Measurements from ENCODE around the gene QPCT.
A peak's percentile ranks its signal among the peaks of the same experiment; 100 is the strongest.

QPCT gene

GRCh38 chr2:37356299-37356698 lies 11.9 kb downstream of the QPCT start:
- Mint-ChIP-seq H3K36me3 (ENCODE audit: insufficient read depth) (no peaks in the 10 kb centered on the region), H3K27me3 (peaks cover 21 to 39% of the 10 kb centered on the region in 2 donors), H3K4me3 (no peak overlapping the region), H3K9me3 (no peaks in the 10 kb centered on the region), H3K4me1 (ENCODE audit: low read depth in 2 of 2) (no peaks in the 10 kb centered on the region), H3K27ac (no peak overlapping the region)
- ATAC-seq (replicated peaks), result no peak
- no peak for DNase-seq

GRCh38 chr2:37357069-37357468 lies 12.6 kb downstream of the QPCT start:
- H3K36me3 Mint-ChIP-seq (ENCODE audit: insufficient read depth), result no peaks in the 10 kb centered on the region
- ATAC-seq (replicated peaks) (no peak), DNase-seq (no peak)
- no peaks in the 10 kb centered on the region for H3K9me3 Mint-ChIP-seq
- no peak overlapping the region for H3K4me3 Mint-ChIP-seq
- peaks cover 21 to 39% of the 10 kb centered on the region in 2 donors for H3K27me3 Mint-ChIP-seq
- H3K27ac Mint-ChIP-seq, result no peak overlapping the region
- H3K4me1 Mint-ChIP-seq (ENCODE audit: low read depth in 2 of 2), result no peaks in the 10 kb centered on the region

- ATAC-seq (replicated peaks) (no peak), DNase-seq (no peak)
- H3K27me3 Mint-ChIP-seq, result peaks cover 21 to 43% of the 10 kb centered on the region in 2 donors
- no peaks in the 10 kb centered on the region for H3K4me1 Mint-ChIP-seq (ENCODE audit: low read depth in 2 of 2)
- no peak overlapping the region for H3K27ac Mint-ChIP-seq
- H3K4me3 Mint-ChIP-seq, result no peak overlapping the region
- H3K36me3 Mint-ChIP-seq (ENCODE audit: insufficient read depth), result no peaks in the 10 kb centered on the region
- H3K9me3 Mint-ChIP-seq, result no peaks in the 10 kb centered on the region
Measured at GRCh38 chr2:37357530-37357929, 13.1 kb downstream of the QPCT start.

DNA sequence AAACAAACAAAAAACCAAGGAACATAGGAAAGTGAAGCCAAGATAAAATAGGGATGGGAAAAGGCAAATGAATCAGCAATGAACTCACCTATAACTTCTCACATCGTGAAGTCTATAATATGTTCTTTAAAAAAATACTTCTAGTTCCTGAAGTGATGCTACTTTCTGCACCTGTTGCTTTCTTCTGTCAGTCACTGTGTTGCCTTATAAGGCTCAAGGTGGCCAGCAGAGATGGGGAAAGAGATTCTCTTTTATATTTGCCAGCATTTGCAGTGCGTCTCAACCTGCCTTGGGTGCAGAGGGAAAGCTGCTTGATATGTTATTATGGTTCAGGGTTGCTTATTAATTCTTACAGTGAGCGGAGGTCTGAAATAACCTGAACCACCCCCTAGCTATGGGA lies 14.0 kb downstream of the QPCT start:
- Mint-ChIP-seq H3K27me3 (peaks cover 21 to 43% of the 10 kb centered on the region in 2 donors), H3K9me3 (no peaks in the 10 kb centered on the region), H3K4me3 (no peak overlapping the region), H3K4me1 (ENCODE audit: low read depth in 2 of 2) (no peaks in the 10 kb centered on the region), H3K27ac (no peak overlapping the region), H3K36me3 (ENCODE audit: insufficient read depth) (no peaks in the 10 kb centered on the region)
- no peak for ATAC-seq (replicated peaks)
- DNase-seq, result no peak

GRCh38 chr2:37361216-37361815 lies 16.9 kb downstream of the QPCT start:
- H3K27me3 Mint-ChIP-seq, result peaks cover 16 to 28% of the 10 kb centered on the region in 2 donors
- peaks cover 0 to 2% of the 10 kb centered on the region in 2 donors for H3K4me1 Mint-ChIP-seq (ENCODE audit: low read depth in 2 of 2)
- no peaks in the 10 kb centered on the region for H3K9me3 Mint-ChIP-seq
- ATAC-seq (replicated peaks), result no peak
- H3K36me3 Mint-ChIP-seq (ENCODE audit: insufficient read depth), result no peaks in the 10 kb centered on the region
- H3K27ac Mint-ChIP-seq, result no peak overlapping the region
- no peak for DNase-seq
- H3K4me3 Mint-ChIP-seq, result no peak overlapping the region

- DNase-seq (no peak), ATAC-seq (replicated peaks) (no peak)
- H3K4me3 Mint-ChIP-seq, result no peak overlapping the region
- H3K27me3 Mint-ChIP-seq, result peaks cover 12 to 22% of the 10 kb centered on the region in 2 donors
- H3K4me1 Mint-ChIP-seq (ENCODE audit: low read depth in 2 of 2), result peaks cover 0 to 10% of the 10 kb centered on the region in 2 donors
- no peak overlapping the region for H3K27ac Mint-ChIP-seq
- no peaks in the 10 kb centered on the region for H3K9me3 Mint-ChIP-seq
- no peaks in the 10 kb centered on the region for H3K36me3 Mint-ChIP-seq (ENCODE audit: insufficient read depth)
Measured at GRCh38 chr2:37361994-37362698, 17.7 kb downstream of the QPCT start.

DNA sequence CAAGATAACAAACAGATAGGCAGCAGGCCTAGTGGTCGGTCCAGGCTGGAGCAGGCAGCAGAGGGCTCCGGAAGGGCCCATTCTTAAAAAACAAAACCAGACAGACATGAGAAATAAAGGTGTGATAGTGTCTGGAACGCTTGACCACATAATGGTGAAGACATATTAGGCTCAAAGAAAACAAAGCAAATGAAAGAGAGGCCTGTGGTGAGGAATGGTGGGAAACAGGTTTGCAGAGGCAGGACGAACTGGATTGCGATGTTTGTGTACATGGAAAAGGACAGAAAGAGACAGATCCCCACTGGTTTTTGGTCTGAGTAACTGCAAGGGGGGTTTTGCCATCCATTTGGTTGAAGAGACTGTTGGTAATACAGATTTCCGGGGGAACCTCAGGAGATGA lies 19.9 kb downstream of the QPCT start:
- Mint-ChIP-seq H3K27ac (no peak overlapping the region), H3K36me3 (ENCODE audit: insufficient read depth) (no peaks in the 10 kb centered on the region), H3K4me1 (ENCODE audit: low read depth in 2 of 2) (peaks cover 9 to 15% of the 10 kb centered on the region in 2 donors), H3K27me3 (peaks cover 0 to 9% of the 10 kb centered on the region in 2 donors), H3K4me3 (no peak overlapping the region), H3K9me3 (no peaks in the 10 kb centered on the region)
- no peak for DNase-seq
- no peak for ATAC-seq (replicated peaks)

- Mint-ChIP-seq H3K27ac (no peak overlapping the region), H3K9me3 (no peaks in the 10 kb centered on the region), H3K27me3 (peaks cover 0 to 8% of the 10 kb centered on the region in 2 donors), H3K36me3 (ENCODE audit: insufficient read depth) (no peaks in the 10 kb centered on the region), H3K4me1 (ENCODE audit: low read depth in 2 of 2) (peaks cover 9 to 15% of the 10 kb centered on the region in 2 donors), H3K4me3 (no peak overlapping the region)
- ATAC-seq (replicated peaks), result peak; percentile 66
- DNase-seq, result no peak
Measured at GRCh38 chr2:37365669-37366068, 21.2 kb downstream of the QPCT start.

DNA sequence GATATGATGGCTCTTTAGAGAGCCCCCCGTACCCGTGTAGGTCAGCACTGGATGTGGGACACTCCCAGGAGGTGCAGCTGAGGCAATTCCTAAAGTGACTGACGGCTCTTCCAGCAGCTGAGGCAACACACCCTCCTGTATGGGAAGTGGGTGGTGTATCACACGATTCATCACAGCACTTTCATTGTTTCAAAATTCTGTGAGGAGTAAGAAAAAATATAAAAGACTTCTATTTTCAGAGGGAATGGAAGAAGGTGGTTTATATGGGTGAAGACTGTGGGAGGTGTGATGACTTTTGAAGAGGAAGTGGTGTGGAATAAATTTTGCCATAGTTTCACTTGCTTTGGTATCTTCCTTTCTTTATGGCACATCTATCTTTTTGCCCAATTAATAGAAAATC lies 22.3 kb downstream of the QPCT start:
- Mint-ChIP-seq H3K9me3 (no peaks in the 10 kb centered on the region), H3K27ac (no peak overlapping the region), H3K36me3 (ENCODE audit: insufficient read depth) (no peaks in the 10 kb centered on the region), H3K27me3 (peaks cover 1 to 8% of the 10 kb centered on the region in 2 donors), H3K4me1 (ENCODE audit: low read depth in 2 of 2) (peaks cover 9 to 15% of the 10 kb centered on the region in 2 donors), H3K4me3 (no peak overlapping the region)
- DNase-seq, result no peak
- ATAC-seq (replicated peaks), result peak; percentile 27

DNA sequence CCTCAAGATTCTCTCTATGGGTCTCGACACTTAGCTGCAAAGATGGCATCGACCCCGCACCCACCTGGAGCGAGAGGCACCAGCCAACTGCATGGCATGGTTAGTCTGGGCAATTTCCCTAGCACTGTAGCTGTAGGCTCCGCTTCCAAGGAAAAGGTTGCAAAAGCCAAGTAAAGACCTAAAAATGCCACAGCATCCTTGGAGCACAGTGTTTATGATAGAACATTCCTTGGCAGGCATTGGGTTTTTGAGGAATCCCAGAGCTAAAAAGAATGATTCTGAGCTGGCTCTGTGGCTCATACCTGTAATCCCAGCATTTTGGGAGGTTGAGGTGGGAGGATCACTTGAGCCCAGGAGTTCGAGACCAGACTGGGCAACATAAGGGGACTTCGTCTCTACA lies 22.9 kb downstream of the QPCT start:
- Mint-ChIP-seq H3K4me3 (no peak overlapping the region), H3K4me1 (ENCODE audit: low read depth in 2 of 2) (peaks cover 9 to 15% of the 10 kb centered on the region in 2 donors), H3K36me3 (ENCODE audit: insufficient read depth) (no peaks in the 10 kb centered on the region), H3K27me3 (peaks cover 5 to 8% of the 10 kb centered on the region in 2 donors), H3K27ac (peak overlapping the region in 1 of 2 donors; percentile 39), H3K9me3 (no peaks in the 10 kb centered on the region)
- DNase-seq (no peak), ATAC-seq (replicated peaks) (no peak)

GRCh38 chr2:37367984-37368383 lies 23.6 kb downstream of the QPCT start:
- peak overlapping the region in 1 of 2 donors; percentile 39 for H3K27ac Mint-ChIP-seq
- H3K9me3 Mint-ChIP-seq, result no peaks in the 10 kb centered on the region
- no peak overlapping the region for H3K4me3 Mint-ChIP-seq
- DNase-seq (no peak), ATAC-seq (replicated peaks) (no peak)
- H3K36me3 Mint-ChIP-seq (ENCODE audit: insufficient read depth), result no peaks in the 10 kb centered on the region
- peaks cover 9 to 15% of the 10 kb centered on the region in 2 donors for H3K4me1 Mint-ChIP-seq (ENCODE audit: low read depth in 2 of 2)
- H3K27me3 Mint-ChIP-seq, result peaks cover 5 to 8% of the 10 kb centered on the region in 2 donors

- ATAC-seq (replicated peaks) (no peak), DNase-seq (no peak)
- Mint-ChIP-seq H3K36me3 (ENCODE audit: insufficient read depth) (no peaks in the 10 kb centered on the region), H3K27me3 (peaks cover 19 to 21% of the 10 kb centered on the region in 2 donors), H3K4me1 (ENCODE audit: low read depth in 2 of 2) (peaks cover 9 to 15% of the 10 kb centered on the region in 2 donors), H3K27ac (no peak overlapping the region), H3K4me3 (no peak overlapping the region), H3K9me3 (no peaks in the 10 kb centered on the region)
Measured at GRCh38 chr2:37370666-37371065, 26.2 kb downstream of the QPCT start.

DNA sequence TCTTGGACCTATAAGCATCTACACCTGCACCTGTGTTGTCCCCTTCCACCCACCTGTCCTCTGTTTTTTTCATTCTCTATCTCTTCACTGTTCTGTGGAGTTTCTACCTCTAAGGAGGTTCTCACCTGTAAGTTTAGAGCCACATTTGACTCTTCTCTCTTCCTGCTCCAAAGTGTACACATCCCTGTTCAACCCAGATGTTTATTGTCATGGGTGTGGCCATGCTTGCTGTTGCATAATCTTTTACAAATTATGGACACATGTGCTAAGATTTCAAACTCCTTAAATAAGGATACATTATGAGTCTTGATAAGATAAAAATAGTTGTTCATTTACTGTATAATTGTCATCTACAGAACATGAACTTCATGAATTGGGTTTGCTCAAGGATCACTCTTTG lies 27.6 kb downstream of the QPCT start:
- Mint-ChIP-seq H3K27me3 (peaks cover 32 to 34% of the 10 kb centered on the region in 2 donors), H3K4me1 (ENCODE audit: low read depth in 2 of 2) (peaks cover 12 to 20% of the 10 kb centered on the region in 2 donors), H3K36me3 (ENCODE audit: insufficient read depth) (no peaks in the 10 kb centered on the region), H3K27ac (no peak overlapping the region), H3K9me3 (no peaks in the 10 kb centered on the region), H3K4me3 (no peak overlapping the region)
- ATAC-seq (replicated peaks) (no peak), DNase-seq (no peak)

GRCh38 chr2:37375741-37376288 lies 31.4 kb downstream of the QPCT start:
- no peak overlapping the region for H3K27ac Mint-ChIP-seq
- H3K36me3 Mint-ChIP-seq (ENCODE audit: insufficient read depth), result no peaks in the 10 kb centered on the region
- no peaks in the 10 kb centered on the region for H3K9me3 Mint-ChIP-seq
- no peak for DNase-seq
- H3K4me3 Mint-ChIP-seq, result peak overlapping the region; percentile 7 to 13
- peaks cover 42 to 47% of the 10 kb centered on the region in 2 donors for H3K27me3 Mint-ChIP-seq
- peaks cover 6 to 13% of the 10 kb centered on the region in 2 donors for H3K4me1 Mint-ChIP-seq (ENCODE audit: low read depth in 2 of 2)
- no peak for ATAC-seq (replicated peaks)

Measured in effector memory CD8-positive, alpha-beta T cell (primary cell).